Lung (tissue), 12 donors: ENCODE data around the gene TMEM44. TPM values are rescaled to one million over a fixed set of nuclear protein-coding genes. Genes with fewer than 3 reads are reported as not detected.

Source experiments
- ATAC-seq: fragments of 200-7000 bp; cut with Tn5 transposase; one replicate; pipeline ENCODE4 v1.9.1; 2020; ENCODE audit warnings: moderate number of reproducible peaks; ENCODE audit not compliant: insufficient read depth, low FRiP score
- DNase-seq, 3 donors: peaks; one replicate each; pipeline ENCODE4 v3.0.0-alpha.2; 2013 to 2017
- H3K27ac ChIP-seq, 2 donors: one replicate each; pipeline ENCODE4 v1.5.1; 2013; ENCODE audit warnings: mild to moderate bottlenecking in 2 of 2, moderate library complexity in 2 of 2, control low read depth in 1 of 2, inconsistent platforms in 1 of 2, low read depth in 1 of 2, low read length in 1 of 2
- H3K27me3 ChIP-seq, 3 donors: one replicate each; pipeline ENCODE4 v1.5.1; 2013; ENCODE audit warnings: low read length in 2 of 3; ENCODE audit not compliant: control insufficient read depth in 3 of 3, insufficient read depth in 3 of 3
- H3K36me3 ChIP-seq, 4 donors: one replicate each; pipeline ENCODE4 v1.5.1; 2013; ENCODE audit warnings: low read length in 4 of 4, mild to moderate bottlenecking in 1 of 4, moderate library complexity in 1 of 4; ENCODE audit not compliant: control insufficient read depth in 4 of 4, insufficient read depth in 4 of 4
- H3K4me1 ChIP-seq, 5 donors: one replicate each; pipeline ENCODE4 v1.5.1; 2013; ENCODE audit warnings: low read length in 5 of 5, mild to moderate bottlenecking in 2 of 5, moderate library complexity in 1 of 5; ENCODE audit not compliant: control insufficient read depth in 5 of 5, insufficient read depth in 5 of 5
- H3K4me3 ChIP-seq: one replicate; pipeline ENCODE4 v1.5.1; 2013; ENCODE audit warnings: mild to moderate bottlenecking, control low read depth, moderate library complexity
- H3K9ac ChIP-seq, 2 donors: one replicate each; pipeline ENCODE4 v1.5.1; 2013; ENCODE audit warnings: low read length in 2 of 2, control low read depth in 1 of 2; ENCODE audit not compliant: insufficient read depth in 1 of 2
- H3K9me3 ChIP-seq, 4 donors: one replicate each; pipeline ENCODE4 v1.5.1; 2013; ENCODE audit warnings: low read length in 3 of 4, mild to moderate bottlenecking in 1 of 4, moderate library complexity in 1 of 4; ENCODE audit not compliant: control insufficient read depth in 4 of 4, insufficient read depth in 3 of 4
- WGBS, 2 donors: extraction: QIAGEN DNeasy Blood & Tissue Kit; methylation state at CpG; one replicate each; pipeline ENCODE4 v1.1.7; 2013; 5-methylcytosine and 5-hydroxymethylcytosine counted together
- polyA plus RNA-seq, 2 donors: library from polyadenylated mRNA; stranded (reverse); fragments of 200-250 nt; gene quantifications; one replicate each; pipeline ENCODE4 v1.2.1, GENCODE V29; 2013
- total RNA-seq, 2 donors: library from RNA; depleted of rRNA in 1 of 2; stranded (reverse); fragments of >200 nt in 1 of 2; gene quantifications; one replicate each; pipeline ENCODE4 v1.2.1, GENCODE V29; 2014 to 2021
- TF ChIP-seq, protein P1 (sequence below): IDR thresholded peaks from 2 replicates; pipeline ENCODE4 v1.5.1; 2012; ENCODE audit warnings: mild to moderate bottlenecking; ENCODE audit errors: control extremely low read depth, extremely low read depth
- donor health status: control.
- donor health status: control.
- donor health status: Bipolar disorder and iron deficiency.
- donor health status: healthy.
- donor health status: DM: yes; HTN: yes; CAD: no.

Gene TMEM44
- total and polyA plus RNA-seq, 4 donors: 10.4 to 23.5 (median 17.1) TPM

DNA sequence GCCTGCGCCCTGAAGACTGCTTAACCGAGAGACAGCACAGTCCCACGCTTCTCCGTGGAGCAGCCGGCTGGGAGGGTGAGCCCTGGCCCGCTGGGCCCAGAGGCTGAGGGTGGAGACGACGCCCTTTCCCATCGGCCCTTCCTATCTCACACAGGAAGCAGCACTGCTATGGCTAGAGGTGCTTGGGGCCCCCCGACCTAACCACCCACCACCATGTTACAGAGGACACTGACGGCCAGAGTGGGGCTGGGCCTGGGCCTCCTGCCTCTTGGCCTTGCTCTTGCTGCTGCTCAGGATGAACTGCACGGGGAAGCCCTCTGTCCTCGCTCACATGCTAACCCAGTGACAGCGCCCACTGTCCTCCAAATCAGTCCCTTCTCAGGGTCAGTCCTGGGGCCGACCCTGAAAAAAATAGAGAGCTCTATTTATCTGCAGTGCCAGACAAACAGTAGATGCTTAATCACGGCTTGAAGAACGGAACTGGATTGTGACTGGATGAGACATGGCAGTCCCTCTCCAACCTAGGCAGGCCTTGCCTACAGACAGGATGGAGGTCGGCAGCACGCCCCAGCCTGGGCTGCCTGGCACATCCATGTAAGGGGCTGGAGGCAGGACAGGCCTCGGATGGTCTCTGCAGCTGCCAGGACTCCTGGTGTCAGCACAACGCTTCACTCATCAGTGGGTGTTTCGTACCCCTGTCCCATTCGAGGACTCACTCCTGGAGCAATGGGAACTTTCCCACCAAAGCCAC, 14.2 kb downstream of the TMEM44 start:
- no peak overlapping the region for H3K9ac ChIP-seq
- no peaks in the 10 kb centered on the region for H3K27me3 ChIP-seq
- H3K4me1 ChIP-seq: peaks cover 0 to 5% (median 0%) of the 10 kb centered on the region in 5 donors
- no peak overlapping the region for H3K27ac ChIP-seq
- WGBS, 2 donors: 85 to 86% methylated on average over 23 of the region's 23 CpGs
- TF ChIP-seq, protein P1, sequence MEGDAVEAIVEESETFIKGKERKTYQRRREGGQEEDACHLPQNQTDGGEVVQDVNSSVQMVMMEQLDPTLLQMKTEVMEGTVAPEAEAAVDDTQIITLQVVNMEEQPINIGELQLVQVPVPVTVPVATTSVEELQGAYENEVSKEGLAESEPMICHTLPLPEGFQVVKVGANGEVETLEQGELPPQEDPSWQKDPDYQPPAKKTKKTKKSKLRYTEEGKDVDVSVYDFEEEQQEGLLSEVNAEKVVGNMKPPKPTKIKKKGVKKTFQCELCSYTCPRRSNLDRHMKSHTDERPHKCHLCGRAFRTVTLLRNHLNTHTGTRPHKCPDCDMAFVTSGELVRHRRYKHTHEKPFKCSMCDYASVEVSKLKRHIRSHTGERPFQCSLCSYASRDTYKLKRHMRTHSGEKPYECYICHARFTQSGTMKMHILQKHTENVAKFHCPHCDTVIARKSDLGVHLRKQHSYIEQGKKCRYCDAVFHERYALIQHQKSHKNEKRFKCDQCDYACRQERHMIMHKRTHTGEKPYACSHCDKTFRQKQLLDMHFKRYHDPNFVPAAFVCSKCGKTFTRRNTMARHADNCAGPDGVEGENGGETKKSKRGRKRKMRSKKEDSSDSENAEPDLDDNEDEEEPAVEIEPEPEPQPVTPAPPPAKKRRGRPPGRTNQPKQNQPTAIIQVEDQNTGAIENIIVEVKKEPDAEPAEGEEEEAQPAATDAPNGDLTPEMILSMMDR: no peak
- no peak overlapping the region for H3K4me3 ChIP-seq
- ATAC-seq (no peak), DNase-seq (no peak)
- no peaks in the 10 kb centered on the region for H3K9me3 ChIP-seq
- peaks cover 0 to 19% (median 8%) of the 10 kb centered on the region in 4 donors for H3K36me3 ChIP-seq

DNA sequence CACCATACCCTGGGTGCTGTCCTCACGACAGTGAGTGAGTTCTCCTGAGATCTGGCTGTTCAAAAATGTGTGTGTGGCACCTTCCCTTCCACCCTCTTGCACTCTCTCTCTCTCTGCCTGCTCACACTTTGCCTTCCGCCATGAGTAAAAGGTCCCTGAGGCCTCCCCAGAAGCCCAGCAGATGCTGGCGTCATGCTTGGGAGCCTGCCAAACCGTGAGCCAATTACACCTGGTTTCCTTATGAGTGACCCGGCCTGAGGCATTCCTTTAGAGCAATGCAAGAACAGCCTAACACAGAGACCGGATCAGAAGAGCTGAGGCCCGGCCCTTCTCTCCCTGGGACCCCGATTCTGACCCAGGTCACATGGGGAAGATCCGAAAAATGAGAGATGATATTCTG, 15.4 kb downstream of the TMEM44 start:
- Histone ChIP-seq H3K9ac (no peak overlapping the region), H3K36me3 (peaks cover 0 to 14% (median 8%) of the 10 kb centered on the region in 4 donors), H3K9me3 (no peaks in the 10 kb centered on the region), H3K4me1 (peaks cover 0 to 5% (median 0%) of the 10 kb centered on the region in 5 donors), H3K27me3 (no peaks in the 10 kb centered on the region), H3K4me3 (no peak overlapping the region), H3K27ac (no peak overlapping the region)
- 87 to 90% methylated on average over 9 of the region's 9 CpGs for WGBS, 2 donors
- no peak for ATAC-seq
- TF ChIP-seq, protein P1: no peak
- DNase-seq: no peak

DNA sequence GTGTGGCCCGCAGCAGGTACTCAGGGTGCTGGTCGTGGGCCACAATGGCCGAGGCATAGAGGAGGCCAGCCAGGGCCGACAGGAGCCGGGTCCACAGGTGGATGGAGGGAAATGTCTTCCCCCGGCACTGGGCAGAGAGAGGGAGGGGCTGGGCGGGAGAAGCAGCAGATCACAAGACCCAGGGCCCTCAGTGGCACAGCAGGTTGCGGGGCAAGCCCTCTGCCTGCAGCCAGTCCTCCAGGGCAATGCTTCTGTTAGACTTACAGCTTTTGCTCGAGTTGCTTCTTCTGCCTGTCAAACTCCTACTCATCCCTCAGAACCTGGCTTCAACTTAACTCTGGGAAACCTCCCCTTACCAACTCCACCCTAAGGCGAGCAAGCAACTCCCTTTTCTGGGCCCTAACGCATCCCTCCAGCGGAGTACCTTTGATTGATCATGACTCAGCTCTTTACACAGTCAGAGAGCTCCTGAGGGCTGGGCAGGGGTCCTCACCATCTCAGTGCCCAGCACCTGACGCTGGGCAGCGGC, 16.0 kb downstream of the TMEM44 start:
- Histone ChIP-seq H3K36me3 (peaks cover 0 to 14% (median 8%) of the 10 kb centered on the region in 4 donors), H3K27me3 (no peaks in the 10 kb centered on the region), H3K9me3 (no peaks in the 10 kb centered on the region), H3K9ac (no peak overlapping the region), H3K27ac (no peak overlapping the region), H3K4me1 (peaks cover 0 to 5% (median 0%) of the 10 kb centered on the region in 5 donors), H3K4me3 (no peak overlapping the region)
- no peak for DNase-seq
- TF ChIP-seq, protein P1: no peak
- WGBS, 2 donors: 96 to 97% methylated on average over 14 of the region's 14 CpGs
- ATAC-seq: no peak
